ENCODE measurements around the gene SLC25A22. TPM values are rescaled to one million over a fixed set of nuclear protein-coding genes. Genes with fewer than 3 reads are reported as not detected.

SLC25A22 gene
- total RNA-seq, 1 donor from 2014 or later = 3.9 TPM

DNA sequence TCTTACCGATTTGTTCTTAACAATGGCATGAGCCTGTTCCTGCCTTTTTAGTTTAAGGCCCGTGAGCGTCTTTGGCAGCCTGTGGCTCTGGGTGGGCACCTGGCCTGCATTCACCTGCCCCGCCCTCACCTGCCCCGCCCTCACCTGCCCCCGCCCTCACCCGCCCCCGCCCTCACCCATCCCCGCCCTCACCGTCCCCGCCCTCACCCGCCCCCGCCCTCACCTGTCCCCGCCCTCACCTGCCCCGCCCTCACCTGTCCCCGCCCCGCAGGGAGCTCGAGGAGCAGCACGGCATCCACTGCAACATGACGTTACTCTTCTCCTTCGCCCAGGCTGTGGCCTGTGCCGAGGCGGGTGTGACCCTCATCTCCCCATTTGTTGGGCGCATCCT is 35.0 kb downstream of the SLC25A22 start:
- TF ChIP-seq, protein P1, sequence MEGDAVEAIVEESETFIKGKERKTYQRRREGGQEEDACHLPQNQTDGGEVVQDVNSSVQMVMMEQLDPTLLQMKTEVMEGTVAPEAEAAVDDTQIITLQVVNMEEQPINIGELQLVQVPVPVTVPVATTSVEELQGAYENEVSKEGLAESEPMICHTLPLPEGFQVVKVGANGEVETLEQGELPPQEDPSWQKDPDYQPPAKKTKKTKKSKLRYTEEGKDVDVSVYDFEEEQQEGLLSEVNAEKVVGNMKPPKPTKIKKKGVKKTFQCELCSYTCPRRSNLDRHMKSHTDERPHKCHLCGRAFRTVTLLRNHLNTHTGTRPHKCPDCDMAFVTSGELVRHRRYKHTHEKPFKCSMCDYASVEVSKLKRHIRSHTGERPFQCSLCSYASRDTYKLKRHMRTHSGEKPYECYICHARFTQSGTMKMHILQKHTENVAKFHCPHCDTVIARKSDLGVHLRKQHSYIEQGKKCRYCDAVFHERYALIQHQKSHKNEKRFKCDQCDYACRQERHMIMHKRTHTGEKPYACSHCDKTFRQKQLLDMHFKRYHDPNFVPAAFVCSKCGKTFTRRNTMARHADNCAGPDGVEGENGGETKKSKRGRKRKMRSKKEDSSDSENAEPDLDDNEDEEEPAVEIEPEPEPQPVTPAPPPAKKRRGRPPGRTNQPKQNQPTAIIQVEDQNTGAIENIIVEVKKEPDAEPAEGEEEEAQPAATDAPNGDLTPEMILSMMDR (IDR thresholded peaks at IDR 0.05; ENCODE audit: borderline replicate concordance) = no peak
- peaks cover 82% of the 10 kb centered on the region for H3K36me3 ChIP-seq
- intact Hi-C loops (cut with micrococcal nuclease) = no loop called here
- no peak overlapping the region for H3K4me3 ChIP-seq
- no peaks in the 10 kb centered on the region for H3K9me3 ChIP-seq (replicated peaks)
- H3K27me3 ChIP-seq (ENCODE audit: low read depth) = no peaks in the 10 kb centered on the region
- no peak overlapping the region for H3K27ac ChIP-seq (replicated peaks)
- no peaks in the 10 kb centered on the region for H3K4me1 ChIP-seq
- no peak for DNase-seq

DNA sequence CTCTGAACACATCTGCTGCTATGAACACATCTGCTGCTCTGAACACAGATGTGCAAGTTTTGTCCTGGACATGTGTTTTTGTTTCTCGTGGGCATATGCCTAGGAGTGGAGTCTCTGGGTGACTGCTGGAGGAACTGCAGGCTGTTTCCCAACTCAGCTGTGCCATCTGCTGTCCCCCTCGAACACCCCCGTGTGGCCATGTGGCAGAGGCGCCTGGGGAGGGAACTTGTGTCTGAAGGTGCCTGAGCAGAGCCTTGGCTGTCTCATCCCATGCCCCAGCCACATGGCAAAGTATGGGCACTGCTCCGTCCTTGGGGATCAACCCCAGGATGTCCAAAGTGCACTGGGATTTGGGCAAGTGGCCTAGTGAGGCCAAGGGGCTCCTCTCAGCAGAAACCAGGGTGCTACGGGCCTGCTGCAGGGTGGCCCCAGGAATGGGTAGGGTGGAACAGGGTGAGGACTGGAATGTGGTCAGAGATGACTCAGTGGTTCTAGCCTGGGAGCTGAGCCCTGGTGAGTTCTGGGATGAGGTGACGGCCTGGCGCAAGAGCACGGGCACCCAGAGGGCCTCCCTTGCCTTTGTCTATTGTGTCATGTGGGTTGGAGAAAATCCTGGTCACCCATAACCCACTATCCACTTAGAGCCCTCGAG is 35.5 kb downstream of the SLC25A22 start:
- peaks cover 87% of the 10 kb centered on the region for H3K36me3 ChIP-seq
- intact Hi-C loops (cut with micrococcal nuclease) = no loop called here
- no peak overlapping the region for H3K4me3 ChIP-seq
- no peaks in the 10 kb centered on the region for H3K9me3 ChIP-seq (replicated peaks)
- DNase-seq = no peak
- H3K4me1 ChIP-seq = no peaks in the 10 kb centered on the region
- TF ChIP-seq, protein P1 (IDR thresholded peaks at IDR 0.05; ENCODE audit: borderline replicate concordance) = no peak
- H3K27ac ChIP-seq (replicated peaks) = no peak overlapping the region
- H3K27me3 ChIP-seq (ENCODE audit: low read depth) = no peaks in the 10 kb centered on the region

DNA sequence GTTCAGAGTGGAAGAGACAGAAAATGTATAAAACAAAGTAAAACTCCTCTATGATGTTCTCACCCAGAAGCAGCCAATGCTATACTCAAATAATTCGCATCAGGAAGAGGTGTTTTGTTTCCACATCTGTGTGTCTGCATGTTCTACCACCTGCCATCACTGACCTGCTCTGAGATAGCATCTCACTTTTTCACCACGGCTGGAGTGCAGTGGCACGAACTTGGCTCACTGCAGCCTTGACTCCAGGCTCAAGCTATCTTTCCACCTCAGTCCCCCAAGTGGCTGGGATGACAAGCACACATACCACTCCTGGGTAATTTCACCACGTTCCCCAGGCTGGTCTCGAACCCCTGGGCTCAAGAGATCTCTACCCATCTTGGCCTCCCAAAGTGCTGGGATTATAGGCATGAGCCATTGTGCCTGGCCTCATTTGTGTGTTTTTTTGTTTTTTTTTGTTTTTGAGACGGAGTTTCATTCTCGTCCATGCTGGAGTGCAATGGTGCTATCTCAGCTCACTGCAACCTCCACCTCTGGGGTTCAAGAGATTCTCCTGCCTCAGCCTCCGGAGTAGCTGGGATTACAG is 36.5 kb downstream of the SLC25A22 start:
- Histone ChIP-seq H3K4me3 (no peak overlapping the region), H3K27ac (replicated peaks) (no peak overlapping the region), H3K36me3 (peaks cover 87% of the 10 kb centered on the region), H3K27me3 (ENCODE audit: low read depth) (no peaks in the 10 kb centered on the region), H3K4me1 (no peaks in the 10 kb centered on the region), H3K9me3 (replicated peaks) (no peaks in the 10 kb centered on the region)
- intact Hi-C loops (cut with micrococcal nuclease) = no loop called here
- TF ChIP-seq, protein P1 (IDR thresholded peaks at IDR 0.05; ENCODE audit: borderline replicate concordance) = no peak
- DNase-seq = no peak

DNA sequence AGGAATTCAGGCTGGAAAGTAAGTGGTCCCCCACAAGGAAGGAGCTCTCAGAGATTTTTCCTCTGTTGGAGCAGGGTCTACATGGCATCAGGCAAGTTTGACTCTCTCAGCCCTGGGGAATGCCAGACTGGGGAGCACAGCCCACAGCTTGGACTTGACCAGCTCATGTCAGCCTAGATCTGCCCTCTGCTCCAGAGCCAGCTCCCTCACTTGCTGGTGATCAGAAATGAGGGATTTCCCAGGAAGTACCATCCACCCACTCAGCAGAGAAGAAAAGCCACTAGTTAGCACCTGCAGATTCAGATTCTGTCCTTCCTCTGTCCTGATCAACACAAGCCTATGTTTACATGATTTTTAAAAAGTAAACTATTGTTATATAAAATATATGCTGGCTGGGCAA is 37.8 kb downstream of the SLC25A22 start:
- Histone ChIP-seq H3K27me3 (ENCODE audit: low read depth) (no peaks in the 10 kb centered on the region), H3K27ac (replicated peaks) (no peak overlapping the region), H3K4me1 (no peaks in the 10 kb centered on the region), H3K36me3 (peaks cover 87% of the 10 kb centered on the region), H3K4me3 (no peak overlapping the region), H3K9me3 (replicated peaks) (no peaks in the 10 kb centered on the region)
- TF ChIP-seq, protein P1 (IDR thresholded peaks at IDR 0.05; ENCODE audit: borderline replicate concordance) = no peak
- intact Hi-C loops (cut with micrococcal nuclease) = no loop called here
- DNase-seq = no peak

DNA sequence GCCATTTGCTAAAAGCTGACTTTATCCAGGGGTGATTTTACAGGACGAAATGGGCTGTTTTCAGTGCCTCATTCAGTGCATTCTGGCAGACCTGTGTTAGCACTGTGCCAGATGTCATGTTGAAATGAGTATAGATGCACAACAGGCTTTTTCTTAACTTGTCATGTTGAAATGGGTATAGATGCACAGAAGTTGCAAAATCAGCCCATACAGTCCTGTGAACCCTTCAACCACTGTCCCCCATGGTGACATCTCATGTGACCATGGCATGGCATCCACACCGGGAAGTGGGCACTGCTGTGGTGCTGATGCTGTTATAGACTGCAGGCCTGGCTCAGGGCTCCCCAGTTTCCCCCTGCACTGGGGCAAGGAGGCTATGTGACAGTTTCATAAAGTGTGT is 48.4 kb downstream of the SLC25A22 start:
- DNase-seq = no peak
- Histone ChIP-seq H3K36me3 (no peaks in the 10 kb centered on the region), H3K9me3 (replicated peaks) (no peaks in the 10 kb centered on the region), H3K4me1 (peaks cover 38% of the 10 kb centered on the region), H3K4me3 (no peak overlapping the region), H3K27me3 (ENCODE audit: low read depth) (no peaks in the 10 kb centered on the region), H3K27ac (replicated peaks) (no peak overlapping the region)
- intact Hi-C loops (cut with micrococcal nuclease) = no loop called here
- TF ChIP-seq, protein P1 (IDR thresholded peaks at IDR 0.05; ENCODE audit: borderline replicate concordance) = no peak

All from left ventricle myocardium inferior (tissue), 1 donor.